ENCODE measurements around the gene ENTPD5. TPM values are rescaled to one million over a fixed set of nuclear protein-coding genes. Genes with fewer than 3 reads are reported as not detected.

The ENTPD5 gene
- total RNA-seq, 2 donors from 2014 or later: 130 to 153 TPM

- Histone ChIP-seq H3K36me3 (no peaks in the 10 kb centered on the region), H3K4me1 (no peaks in the 10 kb centered on the region), H3K9ac (ENCODE audit: low read depth in 2 of 2, low read length in 2 of 2) (no peak overlapping the region), H3K4me3 (no peak overlapping the region), H3K27me3 (no peaks in the 10 kb centered on the region), H3K9me3 (no peaks in the 10 kb centered on the region), H3K27ac (no peak overlapping the region)
- intact Hi-C loops (cut with DNase I): no loop called here
- no peak for TF ChIP-seq CTCF (IDR thresholded peaks at IDR 0.05)
- no peak for DNase-seq
Measured at GRCh38 chr14:74035556-74035955, 16.5 kb upstream of the ENTPD5 start.

- H3K4me3 ChIP-seq: no peak overlapping the region
- no peak overlapping the region for H3K27ac ChIP-seq
- H3K4me1 ChIP-seq: no peaks in the 10 kb centered on the region
- intact Hi-C loops (cut with DNase I): no loop called here
- no peak for TF ChIP-seq CTCF (IDR thresholded peaks at IDR 0.05)
- H3K9me3 ChIP-seq: no peaks in the 10 kb centered on the region
- H3K9ac ChIP-seq (ENCODE audit: low read depth in 2 of 2, low read length in 2 of 2): no peak overlapping the region
- no peaks in the 10 kb centered on the region for H3K36me3 ChIP-seq
- no peak for DNase-seq
- no peaks in the 10 kb centered on the region for H3K27me3 ChIP-seq
Measured at GRCh38 chr14:74034572-74034971, 15.5 kb upstream of the ENTPD5 start.

- no peak overlapping the region for H3K4me3 ChIP-seq
- H3K27me3 ChIP-seq: no peaks in the 10 kb centered on the region
- H3K9ac ChIP-seq (ENCODE audit: low read depth in 2 of 2, low read length in 2 of 2): no peak overlapping the region
- no peak for TF ChIP-seq CTCF (IDR thresholded peaks at IDR 0.05)
- intact Hi-C loops (cut with DNase I): no loop called here
- H3K4me1 ChIP-seq: no peaks in the 10 kb centered on the region
- no peaks in the 10 kb centered on the region for H3K36me3 ChIP-seq
- no peak for DNase-seq
- no peak overlapping the region for H3K27ac ChIP-seq
- no peaks in the 10 kb centered on the region for H3K9me3 ChIP-seq
Measured at GRCh38 chr14:74029136-74029535, 10.0 kb upstream of the ENTPD5 start.

- no peak overlapping the region for H3K9ac ChIP-seq (ENCODE audit: low read depth in 2 of 2, low read length in 2 of 2)
- H3K9me3 ChIP-seq: no peaks in the 10 kb centered on the region
- no peak for DNase-seq
- H3K4me1 ChIP-seq: no peaks in the 10 kb centered on the region
- no peaks in the 10 kb centered on the region for H3K36me3 ChIP-seq
- intact Hi-C loops (cut with DNase I): no loop called here
- H3K27me3 ChIP-seq: no peaks in the 10 kb centered on the region
- TF ChIP-seq CTCF (IDR thresholded peaks at IDR 0.05): no peak
- H3K27ac ChIP-seq: no peak overlapping the region
- no peak overlapping the region for H3K4me3 ChIP-seq
Measured at GRCh38 chr14:74022346-74022745, 3.3 kb upstream of the ENTPD5 start.

GRCh38 chr14:74019408-74020137, 485 bp upstream of the ENTPD5 start:
- TF ChIP-seq CTCF (IDR thresholded peaks at IDR 0.05): no peak
- Histone ChIP-seq H3K9ac (ENCODE audit: low read depth in 2 of 2, low read length in 2 of 2) (peak overlapping the region; percentile 81 to 88), H3K36me3 (no peaks in the 10 kb centered on the region), H3K4me1 (no peaks in the 10 kb centered on the region), H3K4me3 (peak overlapping the region; percentile 82), H3K9me3 (no peaks in the 10 kb centered on the region), H3K27ac (peak overlapping the region; percentile 99), H3K27me3 (no peaks in the 10 kb centered on the region)
- intact Hi-C loops (cut with DNase I): no loop called here
- DNase-seq: no peak
